ENCODE data around the gene TMEM14C.

Gene TMEM14C

GRCh38 chr6:10722820-10723566, at the start of gene TMEM14C:
Gene TMEM14C (plus strand): TSS chr6:10723070. CDS start chr6:10724614, 1,544 bp downstream.
- DNase-seq: peak; percentile 81

DNA sequence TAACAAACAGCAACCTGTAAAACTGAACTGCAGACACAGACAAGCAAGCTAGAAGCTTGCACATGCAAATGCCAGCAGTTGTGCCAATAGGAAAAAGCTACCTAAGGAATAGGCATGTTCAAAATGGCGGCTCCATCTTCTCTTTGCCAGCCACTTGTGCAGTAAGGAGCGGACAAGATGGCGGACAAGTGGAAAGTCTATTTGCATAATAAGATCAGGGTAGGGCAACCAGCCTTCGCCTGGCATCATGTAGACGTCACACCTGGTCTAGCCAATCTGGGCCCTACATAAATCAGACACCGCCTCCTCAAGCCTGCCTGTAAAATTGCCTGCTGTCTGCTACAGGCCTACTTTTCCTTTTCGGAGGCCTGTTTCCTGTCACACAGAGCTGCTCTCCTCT, 46.5 kb upstream of the TMEM14C start:
- no peak for DNase-seq

DNA sequence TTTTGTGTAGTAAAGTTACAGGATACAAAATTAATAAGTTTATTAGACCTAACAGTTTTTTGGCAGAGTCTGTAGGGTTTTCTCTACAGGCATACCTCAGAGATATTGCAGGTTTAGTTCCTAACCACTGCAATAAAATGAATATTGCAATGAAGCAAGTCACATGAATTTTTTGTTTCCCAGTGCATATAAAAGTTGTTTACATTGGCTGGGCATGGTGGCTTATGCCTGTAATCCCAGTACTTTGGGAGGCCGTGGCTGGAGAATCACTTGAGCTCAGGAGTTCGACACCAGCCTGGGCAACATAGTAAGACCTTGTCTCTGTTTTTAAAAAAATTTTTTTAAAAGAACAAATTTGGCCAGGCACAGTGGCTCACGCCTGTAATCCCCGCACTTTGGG, 44.4 kb upstream of the TMEM14C start:
- DNase-seq: no peak

DNA sequence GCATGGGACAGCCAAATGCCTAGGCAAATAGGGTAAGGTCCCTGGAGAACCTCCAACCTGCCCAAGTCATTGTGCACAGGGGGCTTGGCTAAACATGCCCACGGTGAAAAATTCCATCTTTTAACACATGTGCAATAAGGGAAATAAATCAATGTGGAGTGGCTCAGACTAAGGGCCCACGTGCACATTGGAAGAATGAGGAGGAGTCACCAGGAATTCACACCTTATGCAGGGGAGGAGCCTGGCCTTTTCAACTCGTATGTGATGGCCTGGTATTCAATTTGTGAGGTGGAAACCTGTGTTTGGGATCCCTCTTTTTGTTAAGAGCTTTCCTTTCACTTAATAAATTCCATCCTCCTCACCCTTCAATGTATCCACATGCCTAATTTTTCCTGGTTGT, 41.1 kb upstream of the TMEM14C start:
- DNase-seq: no peak

DNA sequence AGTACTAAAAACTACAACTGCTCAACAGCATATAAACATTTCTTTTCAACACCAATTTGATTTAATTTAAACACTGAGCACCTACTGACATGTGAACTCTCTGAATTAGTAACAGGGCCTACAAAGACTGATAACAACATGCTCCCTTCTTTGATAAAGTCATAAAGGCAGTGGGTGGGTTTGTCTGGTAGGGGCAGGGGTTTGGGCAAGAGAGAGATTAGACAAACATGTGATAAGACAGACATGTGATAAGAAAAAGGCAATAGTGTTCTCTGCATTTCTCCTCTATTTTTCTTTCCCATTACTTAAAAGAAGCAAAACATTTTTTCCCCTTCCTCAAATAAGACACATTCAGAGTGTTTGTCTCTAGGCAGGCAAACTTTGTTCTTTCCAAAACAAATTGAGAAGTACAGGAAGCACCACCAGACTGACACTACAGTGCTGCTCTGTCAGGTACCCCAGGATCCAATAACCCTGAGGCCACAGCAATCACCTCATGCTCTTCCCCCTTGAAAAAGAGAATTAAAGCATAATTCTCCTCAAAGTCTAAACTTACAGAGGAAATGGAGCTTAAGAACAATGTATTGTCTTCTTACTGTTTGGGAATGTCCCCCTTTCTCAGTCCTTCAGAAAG, 40.4 kb upstream of the TMEM14C start:
- no peak for DNase-seq

DNA sequence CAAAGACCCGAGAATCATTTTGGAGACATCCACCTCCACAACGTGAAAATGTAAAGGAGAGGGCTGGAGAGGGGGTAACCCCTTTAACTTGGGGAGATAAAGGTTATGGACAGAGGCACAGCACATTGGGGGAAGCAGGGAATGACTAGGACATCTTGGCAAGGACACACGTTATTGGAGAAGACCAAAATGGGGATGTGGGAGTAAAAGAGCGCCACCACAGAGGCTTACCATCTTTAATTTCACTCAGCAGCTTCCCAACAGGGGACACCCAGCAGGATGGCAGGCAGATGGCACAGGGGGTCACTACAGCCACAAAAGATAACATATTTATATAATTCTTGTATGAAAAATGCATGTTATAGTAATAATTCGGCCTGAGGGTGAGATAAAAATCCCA, 38.3 kb upstream of the TMEM14C start:
- DNase-seq: no peak

DNA sequence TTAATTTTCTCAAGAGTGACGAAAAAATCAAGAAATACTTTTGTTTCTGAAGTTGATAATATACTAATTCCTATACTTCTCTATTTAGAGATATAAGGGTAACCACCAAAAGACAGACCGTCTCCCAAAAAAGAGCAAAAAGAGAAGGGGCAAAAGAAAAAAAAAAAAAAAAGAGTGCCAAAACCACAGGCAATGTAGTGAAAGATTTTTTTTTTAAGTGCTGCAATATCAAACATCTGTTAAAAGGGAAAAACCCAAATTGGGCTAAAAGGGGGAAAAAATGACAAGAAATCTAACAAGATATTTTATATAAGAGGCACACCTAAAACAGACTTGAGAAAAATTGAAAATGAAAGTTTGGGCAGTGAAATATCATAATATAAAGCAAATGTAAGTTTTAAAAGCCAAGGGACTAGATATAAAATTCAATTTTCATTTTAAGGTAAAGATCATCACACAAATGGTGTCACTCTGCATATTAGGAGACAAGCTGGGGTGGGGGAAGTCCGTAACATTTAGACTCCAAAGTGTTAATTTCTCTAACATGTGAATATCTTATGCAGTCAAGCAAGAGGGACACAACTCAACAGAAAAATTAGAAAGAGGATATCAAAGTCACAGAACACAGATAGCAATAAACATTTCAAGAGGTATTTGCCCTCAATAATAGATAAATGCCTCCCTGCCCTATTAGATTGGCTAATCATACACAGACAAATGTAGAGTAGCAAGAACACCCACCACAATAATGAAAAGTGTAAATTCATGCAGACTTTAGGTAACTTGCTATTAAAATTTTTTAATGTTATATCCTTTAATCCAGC, 37.6 kb upstream of the TMEM14C start:
- no peak for DNase-seq

- DNase-seq: no peak
Observed at GRCh38 chr6:10686901-10687300, 36.0 kb upstream of the TMEM14C start.

DNA sequence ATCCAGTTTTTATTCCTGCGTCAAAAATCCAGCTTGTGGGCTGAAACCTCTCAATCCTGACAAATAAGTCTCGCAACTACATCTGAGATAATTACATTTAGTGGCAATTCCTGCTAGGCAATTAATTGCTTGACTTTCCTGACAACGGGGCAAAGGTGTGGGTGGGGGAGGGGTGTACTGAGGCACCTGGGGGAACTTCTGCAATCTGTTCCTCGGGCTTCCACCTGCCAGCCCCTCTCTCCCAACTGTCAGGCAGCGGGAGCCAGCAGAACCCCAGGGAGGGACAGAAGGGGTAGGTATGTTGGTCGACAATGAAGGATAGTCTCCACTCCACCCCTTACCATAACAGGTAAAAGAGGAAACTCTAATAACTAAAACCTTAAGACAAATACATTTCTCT, 35.3 kb upstream of the TMEM14C start:
- DNase-seq: no peak

- DNase-seq: no peak
Observed at GRCh38 chr6:10690651-10691445, 32.0 kb upstream of the TMEM14C start.

- no peak for DNase-seq
Observed at GRCh38 chr6:10692965-10693538, 29.8 kb upstream of the TMEM14C start.

DNA sequence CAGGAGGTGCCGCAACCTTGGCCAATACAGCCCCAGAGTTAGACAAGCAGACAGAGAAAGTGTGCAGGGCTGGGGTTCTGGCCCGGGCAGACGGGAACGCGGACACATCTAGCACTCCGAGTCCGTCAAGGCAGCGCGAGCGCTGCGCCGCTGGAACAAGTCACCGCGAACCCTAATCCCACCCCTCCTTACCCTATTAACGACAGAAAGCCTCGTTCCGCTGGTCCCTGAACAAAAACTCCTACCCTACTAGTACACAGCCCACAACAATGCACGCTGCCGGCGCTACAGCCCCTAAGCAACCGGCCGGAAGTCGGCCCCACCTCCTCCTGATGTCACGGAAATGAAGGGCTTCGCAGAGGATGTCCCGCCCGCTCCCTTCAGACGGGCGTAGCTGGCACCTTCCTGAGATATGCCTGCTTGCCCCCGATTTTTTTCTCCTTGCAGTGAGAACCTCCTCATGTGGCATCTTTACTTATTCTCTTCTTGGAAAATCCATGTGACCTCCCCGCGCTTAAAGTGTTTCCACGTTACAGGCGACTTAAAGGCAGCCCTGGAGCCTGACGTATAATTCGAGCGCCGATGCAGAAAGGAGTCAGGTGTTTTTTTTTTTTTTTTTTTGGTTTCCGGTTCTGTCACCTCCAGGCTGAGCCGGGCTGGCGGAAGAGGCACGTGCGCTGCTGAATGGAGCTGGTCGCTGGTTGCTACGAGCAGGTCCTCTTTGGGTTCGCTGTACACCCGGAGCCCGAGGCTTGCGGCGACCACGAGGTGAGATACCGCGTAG, 28.4 kb upstream of the TMEM14C start, which contains the start of the genes C6orf52 and PAK1IP1:
Gene C6orf52, minus strand, starts transcription at position 315 of the 784 bp plus-strand sequence. CDS start 7,066 bp downstream, outside the sequence.
Gene PAK1IP1, plus strand, starts transcription at position 671 of the 784 bp plus-strand sequence. Its CDS starts 14 bp downstream, at position 685.
- peak; percentile 94 for DNase-seq

DNA sequence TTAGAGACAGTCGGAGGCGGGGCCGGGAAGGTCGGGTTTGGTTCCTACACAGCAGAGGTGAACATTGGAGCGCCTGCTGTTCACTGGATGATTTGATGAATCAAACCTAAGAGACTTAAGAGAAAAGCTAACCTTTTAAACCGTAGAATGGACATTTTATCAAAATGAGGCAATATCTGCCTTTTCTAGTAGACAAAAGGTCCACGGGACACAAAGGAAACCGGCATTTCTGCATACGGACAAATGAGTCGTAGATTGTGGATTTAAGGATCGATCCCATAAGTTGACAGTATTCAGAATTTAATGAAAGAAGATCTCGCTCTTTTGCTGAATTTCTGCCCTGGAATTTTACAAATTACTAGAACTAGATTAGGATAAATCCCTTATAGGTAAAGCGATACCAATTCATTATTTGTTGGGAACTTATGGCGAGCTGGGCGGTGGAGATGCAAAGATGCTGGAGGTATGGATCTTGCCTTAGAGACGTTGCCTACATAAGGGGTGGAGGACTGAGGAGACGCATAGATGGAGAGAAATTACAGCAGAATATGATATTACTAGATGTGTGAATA, 27.7 kb upstream of the TMEM14C start:
- DNase-seq: no peak

DNA sequence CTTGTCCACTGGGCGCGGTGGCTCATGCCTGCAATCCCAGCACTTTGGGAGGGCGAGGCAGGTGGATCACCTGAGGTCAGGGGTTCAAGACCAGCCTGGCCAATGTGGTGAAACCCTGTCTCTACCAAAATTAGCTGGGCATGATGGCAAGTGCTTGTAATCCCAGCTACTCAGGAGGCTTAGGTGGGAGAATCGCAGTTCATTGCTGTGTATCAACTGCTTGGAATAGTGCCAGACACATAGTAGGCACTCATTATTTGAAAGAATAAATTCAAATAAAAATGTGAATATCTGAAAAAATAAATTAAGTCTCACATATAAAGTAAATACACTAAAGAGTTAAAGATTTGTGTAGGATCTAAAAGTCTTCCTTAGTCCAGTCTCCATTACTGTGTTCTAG, 26.2 kb upstream of the TMEM14C start:
- DNase-seq: no peak

DNA sequence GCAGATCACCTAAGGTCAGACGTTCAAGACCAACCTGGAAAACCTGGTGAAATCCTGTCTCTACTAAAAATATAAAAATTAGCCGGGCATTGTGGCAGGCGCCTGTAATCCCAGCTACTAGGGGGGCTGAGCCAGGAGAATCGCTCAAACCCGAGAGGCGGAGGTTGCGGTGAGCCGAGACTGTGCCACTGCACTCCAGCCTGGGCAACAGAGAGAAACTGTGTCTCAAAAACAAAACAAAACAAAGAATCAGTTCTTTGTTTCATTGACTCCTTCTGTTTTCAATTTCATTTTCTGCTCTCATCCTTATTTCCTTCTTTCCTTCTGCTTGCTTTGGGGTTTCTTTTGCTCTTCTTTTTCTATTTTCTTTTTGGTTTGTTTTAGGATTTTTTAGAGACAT, 8.9 kb upstream of the TMEM14C start:
- DNase-seq: no peak

DNA sequence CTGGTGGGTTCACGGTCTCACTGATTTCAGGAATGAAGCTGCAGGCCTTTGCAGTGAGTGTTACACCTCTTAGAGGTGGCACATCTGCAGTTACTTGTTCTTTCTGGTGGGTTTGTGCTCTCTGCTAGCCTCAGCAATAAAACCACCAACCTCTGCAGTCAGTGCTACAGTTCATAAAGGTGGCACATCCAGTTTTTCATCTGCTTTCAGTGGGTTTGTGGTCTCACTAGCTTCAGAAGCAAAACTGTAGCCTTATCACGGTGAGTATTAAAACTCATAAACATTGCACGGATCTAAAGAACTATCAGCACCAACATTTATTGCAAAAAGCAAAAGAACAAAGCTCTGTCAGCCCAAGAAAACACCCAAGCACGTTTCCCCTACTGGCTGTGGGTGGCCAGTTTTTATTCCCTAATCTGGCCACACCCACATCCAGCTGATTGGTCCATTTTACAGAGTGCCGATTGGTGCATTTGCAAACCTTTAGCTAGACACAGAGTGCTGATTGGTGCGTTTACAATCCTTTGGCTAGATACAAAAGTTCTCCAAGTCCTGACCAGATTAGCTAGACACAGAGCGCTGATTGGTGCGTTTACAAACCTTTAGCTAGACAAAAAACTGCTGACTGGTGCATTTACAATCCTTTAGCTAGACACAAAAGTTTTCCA, 3.4 kb upstream of the TMEM14C start:
- DNase-seq: peak; percentile 71

DNA sequence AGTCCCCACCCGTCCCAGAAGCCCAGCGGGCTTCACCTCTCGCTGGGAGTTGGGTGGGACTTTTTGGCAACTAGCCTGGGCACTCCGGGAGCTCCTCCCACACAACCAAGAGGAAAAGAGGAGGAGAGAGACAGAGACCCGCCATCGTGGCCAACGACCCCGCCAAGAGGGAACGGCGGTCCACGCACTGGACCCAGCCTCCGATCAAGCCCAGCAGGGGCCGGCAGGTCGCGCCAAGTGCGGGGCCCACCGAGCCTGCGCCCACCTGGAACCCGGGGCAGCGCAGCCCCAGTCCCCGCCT, 3.0 kb upstream of the TMEM14C start:
- DNase-seq: no peak

- DNase-seq: peak; percentile 60
Observed at GRCh38 chr6:10720265-10720959, 2.5 kb upstream of the TMEM14C start.

DNA sequence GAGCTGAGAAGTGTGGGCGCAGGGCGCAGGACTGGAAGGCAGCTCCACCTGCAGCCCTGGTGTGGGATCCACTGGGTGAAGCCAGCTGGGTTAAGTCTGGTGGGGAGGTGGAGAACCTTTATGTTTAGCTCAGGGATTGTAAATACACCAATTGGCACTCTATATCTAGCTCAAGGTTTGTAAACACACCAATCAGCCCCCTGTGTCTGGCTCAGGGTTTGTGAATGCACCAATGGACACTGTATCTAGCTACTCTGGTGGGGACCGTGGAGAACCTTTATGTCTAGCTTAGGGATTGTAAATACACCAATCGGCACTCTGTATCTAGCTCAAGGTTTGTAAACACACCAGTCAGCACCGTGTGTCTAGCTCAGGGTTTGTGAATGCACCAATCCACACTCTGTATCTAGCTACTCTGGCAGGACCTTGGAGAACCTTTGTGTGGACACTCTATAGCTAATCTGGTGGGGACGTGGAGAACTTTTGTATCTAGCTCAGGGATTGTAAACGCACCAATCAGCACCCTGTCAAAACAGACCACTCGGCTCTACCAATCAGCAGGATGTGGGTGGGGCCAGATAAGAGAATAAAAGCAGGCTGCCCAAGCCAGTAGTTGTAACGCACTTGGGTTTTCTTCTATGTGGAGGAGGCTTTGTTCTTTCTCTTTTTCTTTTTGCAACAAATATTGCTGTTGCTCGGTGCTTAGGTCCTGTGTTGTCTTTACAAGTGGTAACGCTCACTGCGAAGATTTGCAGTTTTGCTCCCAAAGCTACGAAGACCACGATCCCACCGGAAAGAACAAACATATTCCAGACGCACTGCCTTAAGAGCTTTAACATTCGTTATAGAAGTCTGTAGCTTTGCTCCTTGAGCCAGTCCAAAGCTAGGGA, 1.7 kb upstream of the TMEM14C start:
- DNase-seq: peak; percentile 31

Data from CD4-positive, alpha-beta T cell treated with Interleukin-21 for 1 hour (primary cell).